K562 (cell line): ENCODE results near the gene FBXL3. TPM values are rescaled to one million over a fixed set of nuclear protein-coding genes. Genes with fewer than 3 reads are reported as not detected.
A peak's percentile ranks its signal among the peaks of the same experiment; 100 is the strongest.

ENCODE experiments used
- ATAC-seq: fragments of 200-7000 bp; cut with Tn5 transposase; 3 replicates; pipeline ENCODE4 v1.9.1; 2020; ENCODE audit warnings: moderate library complexity
- BruUV-seq: library from RNA; stranded (reverse); fragments of 400-500 nt; replicated peaks from 2 replicates; lab custom pipeline; 2021; lab: Mats Ljungman, UMichigan
- CTCF ChIA-PET: fragments of 300-600 bp; formaldehyde crosslinking; extraction: SDS; loops from one replicate; lab custom pipeline; 2021; ENCODE audit warnings: low intra/inter-chr PET ratio; lab: Yijun Ruan, JAX
- POLR2A ChIA-PET: fragments of 300-600, 350-650 bp; sonication (Branson Sonifier 250); formaldehyde crosslinking; extraction: SDS; loops from one replicate; lab custom pipeline; 2021; ENCODE audit warnings: antibody characterized with exemption, inconsistent platforms; lab: Yijun Ruan, JAX
- DNase-seq, 4 experiments: peaks; one replicate each; pipeline versions ENCODE4 v3.0.0 to v3.0.0-alpha.2; 2011 to 2018; ENCODE audit warnings: low spot score in 3 of 4, mixed read lengths in 3 of 4; ENCODE audit errors: extremely low read depth in 1 of 4
- FAIRE-seq: peaks from 2 replicates; lab custom pipeline; 2011; peaks lifted over from hg19 to GRCh38; lab: Jason Lieb, UNC
- H2AFZ ChIP-seq: 2 replicates; pipeline ENCODE4 v1.6.0; 2011; ENCODE audit warnings: low read depth, low read length, control low read depth, inconsistent platforms
- H3K27ac ChIP-seq: fragments of 200-600 bp; 3 replicates; pipeline ENCODE4 v1.8.0; 2011; ENCODE audit warnings: low read depth, mild to moderate bottlenecking, control low read depth, inconsistent platforms, low read length, moderate library complexity, mixed read lengths; ENCODE audit errors: extremely low read depth
- H3K27me3 ChIP-seq, 2 experiments: fragments of 300-600 bp in 1 of 2; 2 replicates in 1 of 2; 3 replicates in 1 of 2; pipeline versions ENCODE4 v1.6.0 to v1.8.0; 2011; ENCODE audit warnings: inconsistent platforms in 2 of 2, low read length in 2 of 2, mild to moderate bottlenecking in 1 of 2, mixed read lengths in 1 of 2, moderate library complexity in 1 of 2; ENCODE audit not compliant: control insufficient read depth in 2 of 2, insufficient read depth in 2 of 2
- H3K36me3 ChIP-seq: fragments of 300-600 bp; 3 replicates; pipeline ENCODE4 v1.8.0; 2011; ENCODE audit warnings: mild to moderate bottlenecking, low read length, inconsistent platforms; ENCODE audit not compliant: control insufficient read depth, insufficient read depth
- H3K4me1 ChIP-seq, 2 experiments: fragments of 200-600 bp in 1 of 2; replicated peaks in 1 of 2; 2 replicates in 1 of 2; 3 replicates in 1 of 2; pipeline versions ENCODE4 v1.5.1 to v1.8.0; 2011; ENCODE audit warnings: inconsistent platforms in 2 of 2, low read length in 2 of 2, mild to moderate bottlenecking in 1 of 2, mixed read lengths in 1 of 2, moderate library complexity in 1 of 2; ENCODE audit not compliant: control insufficient read depth in 2 of 2, insufficient read depth in 2 of 2
- H3K4me2 ChIP-seq: 2 replicates; pipeline ENCODE4 v1.6.1; 2011; ENCODE audit warnings: low read length, control low read depth, inconsistent platforms, mixed read lengths; ENCODE audit not compliant: insufficient read depth
- H3K4me3 ChIP-seq: fragments of 200-600 bp; sonication (generic), shearing (Covaris generic); 2 replicates; pipeline ENCODE4 v1.5.1; 2016; ENCODE audit warnings: control low read depth, inconsistent platforms
- H3K79me2 ChIP-seq: fragments of 200-600 bp; 3 replicates; pipeline ENCODE4 v1.8.0; 2011; ENCODE audit warnings: low read length, inconsistent platforms; ENCODE audit not compliant: control insufficient read depth, insufficient read depth
- H3K9ac ChIP-seq, 2 experiments: 2 replicates each; pipeline versions ENCODE4 v1.6.0 to v1.6.1; 2011; ENCODE audit warnings: low read depth in 2 of 2, low read length in 2 of 2, control low read depth in 1 of 2, inconsistent platforms in 1 of 2, mild to moderate bottlenecking in 1 of 2, mixed read lengths in 1 of 2; ENCODE audit not compliant: insufficient read depth in 1 of 2
- H3K9me1 ChIP-seq: one replicate; pipeline ENCODE4 v1.6.0; 2011; ENCODE audit warnings: inconsistent platforms, mild to moderate bottlenecking, low read length, moderate library complexity; ENCODE audit not compliant: control insufficient read depth, insufficient read depth
- H3K9me3 ChIP-seq: replicated peaks from 2 replicates; pipeline ENCODE4 v1.5.1; 2011; ENCODE audit warnings: low read depth, low read length, inconsistent platforms; ENCODE audit not compliant: control insufficient read depth, insufficient read depth
- H4K20me1 ChIP-seq: replicated peaks from 2 replicates; pipeline ENCODE4 v1.6.1; 2011; ENCODE audit warnings: low read length, inconsistent platforms, mixed read lengths; ENCODE audit not compliant: control insufficient read depth, insufficient read depth
- GABPB1 ChIP-seq: sonication (generic); formaldehyde crosslinking; IDR thresholded peaks from 2 replicates; pipeline ENCODE4 v1.8.0; 2022; ENCODE audit warnings: mild to moderate bottlenecking, missing genetic modification reagents
- ZC3H4 ChIP-seq: sonication (generic); formaldehyde crosslinking; IDR thresholded peaks from 2 replicates; pipeline ENCODE4 v1.9.0; 2021; ENCODE audit warnings: missing genetic modification reagents, borderline replicate concordance
- WGBS: fragments of 100-300 bp; shearing (Covaris generic); methylation state at CpG from one replicate; pipeline ENCODE4 v1.1.6; 2016; ENCODE audit warnings: low coverage, mixed read lengths; ENCODE audit not compliant: insufficient coverage; ENCODE audit errors: missing lambda C conversion rate; 5-methylcytosine and 5-hydroxymethylcytosine counted together
- in situ Hi-C: fragments of 300-500 bp; cut with MboI; formaldehyde crosslinking; loops from 4 replicates; pipeline ENCODE4 v1.15.0; 2018; ENCODE audit warnings: inconsistent platforms, mixed read lengths
- intact Hi-C: fragments of 100-400 bp; cut with micrococcal nuclease; formaldehyde crosslinking; loops from 2 replicates; pipeline ENCODE4 v1.14.2; 2022
- polyA plus RNA-seq, 8 experiments: library from polyadenylated mRNA; depleted of rRNA in 4 of 8; stranded (reverse) in 5 of 8; unstranded in 3 of 8; fragments of >200 nt; fragmentation: Nextera tagmentation in 2 of 8; fragmentation: Illumina TruSeq in 1 of 8; extraction: Ambion mirVana in 2 of 8; extraction: Trizol in 1 of 8; gene quantifications; 2 replicates each; pipeline versions ENCODE4 v1.2.1 to v1.2.3, GENCODE V29; 2011 to 2014; ENCODE audit warnings: inconsistent platforms in 1 of 8, missing spikeins in 1 of 8
- total RNA-seq, 7 experiments: library from RNA; depleted of rRNA in 6 of 7; stranded (reverse); fragments of >200 nt in 6 of 7; fragmentation: Illumina TruSeq in 2 of 7; extraction: Trizol in 2 of 7; gene quantifications; 2 replicates each; pipeline versions ENCODE4 v1.2.1 to v1.2.3, GENCODE V29; 2011 to 2021; ENCODE audit warnings: low replicate concordance in 1 of 7
- TF ChIP-seq, protein P1 (sequence below): fragments of 450-650 bp; IDR thresholded peaks from 2 replicates; pipeline ENCODE4 v1.6.1; 2017; ENCODE audit warnings: antibody characterized with exemption, mild to moderate bottlenecking
- TF ChIP-seq, protein P2 (sequence below): sonication (generic); formaldehyde crosslinking; IDR thresholded peaks from 2 replicates; pipeline ENCODE4 v1.8.0; 2022; ENCODE audit warnings: mild to moderate bottlenecking, missing genetic modification reagents

The FBXL3 gene
- total and polyA plus RNA-seq, 9 of the 15 experiments (the other 6 are each of a cell fraction or from before 2014, with no cell fraction given), result 3.8 to 16.4 (median 12.6) TPM

DNA sequence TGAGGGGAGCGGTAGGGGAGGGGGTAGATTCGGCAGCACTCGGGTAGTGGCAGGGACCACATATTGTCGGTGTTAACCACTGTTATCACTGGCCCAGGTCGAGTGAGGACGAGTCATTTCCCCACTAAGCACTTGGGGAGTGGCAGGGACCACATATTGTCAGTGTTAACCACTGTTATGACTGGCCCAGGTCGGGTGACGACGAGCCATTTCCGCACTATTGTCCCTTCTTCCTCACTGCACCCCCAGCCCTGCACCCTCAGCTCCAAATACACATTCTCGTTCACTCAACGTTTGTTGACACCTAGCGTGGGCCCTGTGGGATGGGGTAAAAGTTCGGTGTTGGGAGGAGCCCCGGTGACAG is 35.5 kb downstream of the FBXL3 start:
- H3K79me2 ChIP-seq, result peaks cover 19% of the 10 kb centered on the region
- ATAC-seq, result no peak; the same call in 1 of the 3 replicates
- peak overlapping the region; percentile 71 to 95 for H3K9ac ChIP-seq
- in situ Hi-C loops, result no loop called here
- intact Hi-C loops, result loop anchor here (5.0 kb wide), 1 partner anchor 336 kb away; the partner anchor contains the start of gene MYCBP2
- peak overlapping the region; percentile 95 for H2AFZ ChIP-seq
- no peaks in the 10 kb centered on the region for H4K20me1 ChIP-seq
- no peaks in the 10 kb centered on the region for H3K27me3 ChIP-seq
- H3K9me1 ChIP-seq, result no peaks in the 10 kb centered on the region
- no peak for FAIRE-seq
- H3K27ac ChIP-seq, result peak overlapping the region; percentile 76
- peak overlapping the region; percentile 87 for H3K4me2 ChIP-seq
- peak in 1 of 4 experiments; percentile 8 for DNase-seq
- WGBS, result 56% methylated on average over 14 of the region's 15 CpGs
- peaks cover 10% of the 10 kb centered on the region; the same call in 1 of the 3 replicates for H3K36me3 ChIP-seq
- ChIA-PET POLR2A (no interaction called here), CTCF (no interaction called here)
- H3K4me1 ChIP-seq, result peaks cover 7 to 8% of the 10 kb centered on the region in 2 experiments; a peak in 4 of 5 replicates
- H3K9me3 ChIP-seq, result no peaks in the 10 kb centered on the region
- TF ChIP-seq, protein P1, sequence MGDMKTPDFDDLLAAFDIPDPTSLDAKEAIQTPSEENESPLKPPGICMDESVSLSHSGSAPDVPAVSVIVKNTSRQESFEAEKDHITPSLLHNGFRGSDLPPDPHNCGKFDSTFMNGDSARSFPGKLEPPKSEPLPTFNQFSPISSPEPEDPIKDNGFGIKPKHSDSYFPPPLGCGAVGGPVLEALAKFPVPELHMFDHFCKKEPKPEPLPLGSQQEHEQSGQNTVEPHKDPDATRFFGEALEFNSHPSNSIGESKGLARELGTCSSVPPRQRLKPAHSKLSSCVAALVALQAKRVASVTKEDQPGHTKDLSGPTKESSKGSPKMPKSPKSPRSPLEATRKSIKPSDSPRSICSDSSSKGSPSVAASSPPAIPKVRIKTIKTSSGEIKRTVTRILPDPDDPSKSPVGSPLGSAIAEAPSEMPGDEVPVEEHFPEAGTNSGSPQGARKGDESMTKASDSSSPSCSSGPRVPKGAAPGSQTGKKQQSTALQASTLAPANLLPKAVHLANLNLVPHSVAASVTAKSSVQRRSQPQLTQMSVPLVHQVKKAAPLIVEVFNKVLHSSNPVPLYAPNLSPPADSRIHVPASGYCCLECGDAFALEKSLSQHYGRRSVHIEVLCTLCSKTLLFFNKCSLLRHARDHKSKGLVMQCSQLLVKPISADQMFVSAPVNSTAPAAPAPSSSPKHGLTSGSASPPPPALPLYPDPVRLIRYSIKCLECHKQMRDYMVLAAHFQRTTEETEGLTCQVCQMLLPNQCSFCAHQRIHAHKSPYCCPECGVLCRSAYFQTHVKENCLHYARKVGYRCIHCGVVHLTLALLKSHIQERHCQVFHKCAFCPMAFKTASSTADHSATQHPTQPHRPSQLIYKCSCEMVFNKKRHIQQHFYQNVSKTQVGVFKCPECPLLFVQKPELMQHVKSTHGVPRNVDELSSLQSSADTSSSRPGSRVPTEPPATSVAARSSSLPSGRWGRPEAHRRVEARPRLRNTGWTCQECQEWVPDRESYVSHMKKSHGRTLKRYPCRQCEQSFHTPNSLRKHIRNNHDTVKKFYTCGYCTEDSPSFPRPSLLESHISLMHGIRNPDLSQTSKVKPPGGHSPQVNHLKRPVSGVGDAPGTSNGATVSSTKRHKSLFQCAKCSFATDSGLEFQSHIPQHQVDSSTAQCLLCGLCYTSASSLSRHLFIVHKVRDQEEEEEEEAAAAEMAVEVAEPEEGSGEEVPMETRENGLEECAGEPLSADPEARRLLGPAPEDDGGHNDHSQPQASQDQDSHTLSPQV, result peak; percentile 64
- TF ChIP-seq ZC3H4 (CRISPR knock-in tag) (peak; percentile 27; the same call in 1 of the 2 replicates), GABPB1 (CRISPR knock-in tag) (no peak)
- TF ChIP-seq, protein P2, sequence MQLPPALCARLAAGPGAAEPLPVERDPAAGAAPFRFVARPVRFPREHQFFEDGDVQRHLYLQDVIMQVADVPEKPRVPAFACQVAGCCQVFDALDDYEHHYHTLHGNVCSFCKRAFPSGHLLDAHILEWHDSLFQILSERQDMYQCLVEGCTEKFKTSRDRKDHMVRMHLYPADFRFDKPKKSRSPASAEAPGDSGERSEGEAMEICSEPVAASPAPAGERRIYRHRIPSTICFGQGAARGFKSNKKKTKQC (CRISPR knock-in tag), result 0 out of 2 replicates have a peak, but pooled peaks have one; percentile 27
- BruUV-seq, result no TSS peak
- peak overlapping the region; percentile 82 for H3K4me3 ChIP-seq
